WI38 (cell line): ENCODE measurements around the gene SERPINE1.

ENCODE experiments used
- H3K4me3 ChIP-seq: 2 replicates; pipeline ENCODE4 v1.5.1; 2011; ENCODE audit warnings: low read depth, mild to moderate bottlenecking, control low read depth, low read length
- CTCF ChIP-seq: IDR thresholded peaks from 2 replicates; pipeline ENCODE4 v1.5.1; 2012; ENCODE audit warnings: low read depth, mild to moderate bottlenecking, control low read depth, low read length

The SERPINE1 gene

DNA sequence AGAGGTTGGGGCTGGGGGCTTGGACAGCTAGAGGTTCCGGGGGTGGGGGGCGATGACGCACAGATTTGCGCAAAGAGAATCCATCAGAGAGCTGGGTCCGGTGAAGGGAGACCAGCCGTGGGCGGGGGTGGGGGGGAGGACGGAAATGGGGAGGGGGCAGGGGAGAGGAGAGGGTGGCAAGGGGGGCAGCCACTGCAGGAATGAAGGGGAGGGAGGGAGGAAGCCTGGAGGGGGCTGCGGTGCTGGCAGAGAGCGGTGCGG, 39.7 kb downstream of the SERPINE1 start:
- no peak for TF ChIP-seq CTCF
- no peak overlapping the region for H3K4me3 ChIP-seq

DNA sequence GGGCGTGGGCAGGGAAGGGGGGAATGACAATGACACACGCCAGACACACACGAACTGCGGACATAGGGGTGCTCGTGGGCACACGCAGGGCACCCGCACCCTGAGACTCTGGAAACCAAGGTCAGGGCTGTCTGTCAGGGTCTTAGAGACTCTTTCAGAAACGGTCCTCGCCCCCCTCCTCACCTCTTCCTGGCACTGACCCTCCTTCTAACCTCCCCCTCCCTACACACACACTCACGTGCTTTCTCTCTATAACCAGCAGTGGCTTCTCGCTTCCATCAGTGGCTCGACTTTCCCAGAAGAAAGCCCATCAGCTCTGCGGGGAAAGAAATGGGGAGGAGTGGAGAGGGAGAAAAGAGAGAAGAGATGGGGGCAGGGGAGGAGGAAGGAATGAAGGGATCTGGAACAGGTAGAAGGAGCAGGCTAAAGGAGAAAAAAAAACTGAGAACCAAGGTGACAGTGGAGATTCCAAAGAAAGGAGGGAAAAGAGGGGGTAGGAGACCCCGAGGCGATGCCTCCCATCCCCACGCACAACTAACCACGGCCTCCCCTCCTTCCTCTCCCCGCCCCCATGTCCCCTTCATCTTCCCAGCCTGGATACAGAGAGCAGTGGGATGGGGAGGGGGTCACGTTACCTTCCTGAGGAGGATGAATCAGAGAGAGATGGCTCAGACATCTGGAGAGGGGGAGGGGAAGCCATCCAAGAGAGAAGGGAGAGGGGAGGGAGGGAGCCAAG, 40.2 kb downstream of the SERPINE1 start:
- no peak overlapping the region for H3K4me3 ChIP-seq
- no peak for TF ChIP-seq CTCF

DNA sequence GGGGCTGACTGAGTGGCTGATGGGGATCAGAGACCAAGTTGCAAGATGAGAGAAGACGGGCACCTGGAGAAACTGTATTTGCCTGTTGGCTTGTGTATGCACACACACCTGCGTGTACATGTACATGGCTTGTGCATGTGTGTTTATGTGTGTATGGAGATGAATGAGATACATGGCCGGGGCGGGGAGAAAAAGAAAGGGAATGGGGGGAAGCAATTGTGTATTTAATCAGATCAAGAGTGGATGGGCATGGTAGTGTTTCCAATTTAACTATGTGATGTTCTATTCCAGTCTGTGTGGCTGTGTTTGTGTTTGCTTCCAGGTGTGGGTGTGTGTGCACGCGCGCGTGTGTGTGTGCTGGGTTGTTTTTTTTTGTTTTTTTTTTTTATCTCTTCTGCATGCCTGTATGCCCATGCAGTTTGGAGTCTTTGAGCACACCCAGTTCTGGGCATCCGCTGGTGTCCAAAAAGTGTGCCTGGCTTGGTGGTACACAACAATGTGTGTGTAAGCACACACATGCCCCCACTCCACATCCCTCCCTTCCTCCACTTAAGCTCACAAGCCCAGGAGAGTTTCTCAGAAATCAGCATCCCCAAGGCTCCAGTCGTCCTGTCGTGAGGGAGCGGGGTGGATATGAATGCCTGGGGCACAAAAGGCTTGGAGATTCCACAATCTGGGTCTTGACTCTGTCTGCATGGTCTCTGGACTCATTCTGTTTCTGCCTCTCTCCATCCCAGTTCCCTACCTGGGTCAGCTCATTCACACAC, 40.9 kb downstream of the SERPINE1 start:
- no peak overlapping the region for H3K4me3 ChIP-seq
- no peak for TF ChIP-seq CTCF

GRCh38 chr7:101168412-101169049, 41.6 kb downstream of the SERPINE1 start:
- TF ChIP-seq CTCF: no peak
- no peak overlapping the region for H3K4me3 ChIP-seq

- H3K4me3 ChIP-seq: peak overlapping the region; percentile 14; the same call in 1 of the 2 replicates
- no peak for TF ChIP-seq CTCF
These were observed 42.4 kb downstream of the SERPINE1 start for GRCh38 chr7:101169110-101169837.

GRCh38 chr7:101169838-101170551, 43.1 kb downstream of the SERPINE1 start:
- peak; percentile 93 for TF ChIP-seq CTCF
- peak overlapping the region; percentile 14; the same call in 1 of the 2 replicates for H3K4me3 ChIP-seq
